Activated CD8-positive, alpha-beta memory T cell treated with anti-CD3 and anti-CD28 coated beads for 48 hours (primary cell): Measurements from ENCODE around the gene TMEM236.

Experiments used
- DNase-seq, 3 experiments: peaks; one replicate each; pipeline ENCODE4 v3.0.0-alpha.2; 2020; ENCODE audit warnings: low read depth in 2 of 3, low spot score in 2 of 3

Gene TMEM236

GRCh38 chr10:17817316-17817715 is 65.3 kb downstream of the TMEM236 start:
- no peak for DNase-seq

DNA sequence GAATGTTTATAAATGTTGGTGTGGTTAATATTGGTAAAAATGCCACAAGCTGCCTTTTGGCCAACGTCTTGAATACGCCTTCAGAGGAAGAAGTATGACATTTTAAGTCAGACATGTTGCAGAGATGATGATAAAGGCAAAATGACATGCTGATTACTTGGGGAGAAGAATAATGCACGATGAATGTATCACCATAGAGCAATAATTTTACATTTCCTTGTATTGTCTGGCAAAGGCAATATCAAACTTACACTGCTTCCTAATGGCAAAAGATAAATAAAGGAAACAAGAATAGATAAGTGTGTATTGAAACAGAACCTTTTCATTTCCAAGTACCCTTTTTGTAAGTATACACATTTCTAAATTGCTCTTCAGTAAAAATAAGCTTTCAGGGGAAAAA is 65.8 kb downstream of the TMEM236 start:
- DNase-seq, result no peak

DNA sequence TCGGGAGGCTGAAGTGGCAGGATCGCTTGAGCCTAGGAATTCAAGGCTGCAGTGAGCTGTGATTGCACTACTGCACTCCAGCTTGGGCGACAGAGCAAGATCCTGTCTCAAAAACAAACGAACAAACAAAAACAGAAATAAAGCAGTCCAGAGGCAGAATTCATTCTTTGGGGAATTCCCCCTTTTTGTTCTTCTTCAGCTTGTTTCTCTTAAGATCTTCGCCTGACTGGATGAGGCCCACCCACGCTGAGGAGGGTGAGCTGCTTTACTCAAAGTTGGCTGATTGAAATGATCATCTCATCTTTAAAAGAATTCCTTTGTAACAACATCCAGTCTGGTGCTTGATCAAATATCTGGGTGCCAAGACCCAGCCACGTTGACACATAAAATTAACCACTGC is 67.8 kb downstream of the TMEM236 start:
- DNase-seq, result no peak

GRCh38 chr10:17820943-17821342 is 68.9 kb downstream of the TMEM236 start:
- no peak for DNase-seq

DNA sequence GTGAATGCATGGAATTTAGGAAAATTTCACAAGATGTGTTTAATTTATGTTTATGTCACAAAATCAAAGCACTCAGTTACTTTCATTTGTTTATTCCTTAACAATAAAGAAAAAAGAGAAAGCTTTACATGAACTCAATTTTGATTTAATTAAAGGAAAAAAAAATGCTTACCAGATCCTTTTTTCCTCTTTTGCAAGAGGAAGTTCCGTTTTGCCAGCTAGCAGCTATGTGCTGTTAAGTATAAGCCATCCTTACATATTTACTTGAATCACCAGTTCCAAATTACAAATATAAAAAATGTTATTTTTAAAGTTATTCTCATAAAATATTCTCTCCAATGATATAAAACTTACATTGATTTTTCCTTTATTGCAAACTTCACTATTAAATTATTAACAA is 69.9 kb downstream of the TMEM236 start:
- DNase-seq, result no peak

- DNase-seq, result no peak
Measured at GRCh38 chr10:17831341-17831740, 79.3 kb downstream of the TMEM236 start.

- DNase-seq, result no peak
Measured at GRCh38 chr10:17831896-17832295, 79.9 kb downstream of the TMEM236 start.

DNA sequence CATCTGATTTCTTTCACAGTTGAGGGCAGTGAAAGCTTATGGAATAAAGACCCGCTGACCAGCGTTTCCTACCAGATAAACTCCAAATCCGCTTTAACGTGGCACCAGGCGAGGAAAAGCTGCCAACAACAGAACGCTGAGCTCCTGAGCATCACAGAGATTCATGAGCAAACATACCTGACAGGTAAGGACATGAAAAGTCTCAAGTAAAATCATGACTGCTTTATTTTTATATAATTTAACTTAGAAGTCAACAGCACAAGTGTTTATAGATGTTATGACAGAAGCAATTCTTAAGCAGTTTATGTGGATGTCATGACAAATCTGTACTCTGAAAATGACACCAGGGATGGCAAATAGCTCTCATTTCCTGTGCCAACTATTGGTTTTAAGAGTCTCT is 81.7 kb downstream of the TMEM236 start:
- DNase-seq, result no peak

DNA sequence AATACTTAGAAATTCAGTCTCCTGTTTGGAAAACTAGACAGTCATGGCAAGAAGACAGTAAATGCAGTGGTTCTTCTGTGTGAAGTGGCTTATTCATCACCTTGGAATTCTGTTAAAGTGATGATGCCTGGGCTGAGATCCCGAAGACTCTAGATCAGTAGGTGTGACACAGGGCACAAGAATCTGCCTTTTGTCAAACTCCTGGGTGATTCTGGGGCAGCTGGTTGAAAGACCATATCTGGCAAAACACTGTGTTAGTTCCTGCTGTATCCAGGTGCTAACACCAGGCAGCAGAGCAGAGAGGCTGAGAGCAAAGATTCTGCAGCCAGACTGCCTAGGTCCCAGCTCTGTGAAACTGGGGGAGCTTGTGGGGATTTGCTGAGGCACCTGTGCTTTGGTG is 83.7 kb downstream of the TMEM236 start:
- no peak for DNase-seq

DNA sequence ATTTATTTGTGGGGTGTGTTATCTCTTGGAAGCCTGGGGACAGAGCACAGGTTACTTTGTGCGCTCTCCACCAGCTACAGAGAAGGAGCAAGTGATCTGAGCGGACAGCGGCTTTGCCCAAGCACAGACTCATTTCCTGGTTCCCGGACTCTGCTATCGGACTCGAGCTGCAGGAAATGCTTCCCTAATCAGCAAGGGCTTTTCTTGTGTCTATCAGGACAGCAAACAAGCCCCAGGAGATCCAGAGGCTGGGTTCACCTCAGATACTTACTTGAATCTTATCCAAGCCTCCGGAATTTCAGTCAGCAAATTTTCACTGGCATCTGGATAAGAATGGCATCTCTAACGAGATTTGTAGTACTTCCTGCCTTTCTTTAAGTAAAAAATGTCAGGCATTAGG is 84.9 kb downstream of the TMEM236 start:
- DNase-seq, result no peak

DNA sequence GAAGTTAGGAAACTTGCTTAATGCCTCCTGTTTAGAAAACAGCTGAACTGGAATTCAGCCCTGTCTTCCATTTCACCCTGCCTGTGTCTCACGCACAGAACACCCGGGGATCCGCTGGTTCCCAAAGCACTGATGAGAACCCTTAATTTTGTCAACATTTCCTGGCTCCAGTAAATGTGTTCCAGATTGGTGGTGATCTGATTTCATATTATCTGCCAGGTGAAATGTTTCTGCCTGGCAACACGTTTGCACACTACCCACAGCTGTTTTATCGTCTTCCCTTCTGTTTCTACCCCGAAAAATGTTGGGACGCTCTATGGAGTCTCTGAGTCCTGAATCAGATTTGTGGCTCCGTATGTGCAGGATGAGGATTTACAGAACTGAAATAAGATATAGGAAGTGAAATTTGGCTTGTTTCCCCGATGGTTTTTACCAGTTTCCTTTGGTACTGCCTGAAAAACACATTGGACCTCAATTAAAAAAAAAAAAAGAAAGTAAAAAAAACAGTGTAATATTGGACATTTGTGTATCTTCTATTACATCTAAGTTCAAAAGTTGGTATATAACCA is 86.2 kb downstream of the TMEM236 start:
- no peak for DNase-seq

- no peak for DNase-seq
Measured at GRCh38 chr10:17841050-17841449, 89.0 kb downstream of the TMEM236 start.

GRCh38 chr10:17842641-17843040 is 90.6 kb downstream of the TMEM236 start:
- no peak for DNase-seq

GRCh38 chr10:17847585-17848296 is 95.7 kb downstream of the TMEM236 start:
- DNase-seq, result no peak

GRCh38 chr10:17848646-17849045 is 96.6 kb downstream of the TMEM236 start:
- DNase-seq, result no peak
